Measurements from ENCODE around the gene CTSZ.
"Not testable (repeated sequence)": the region's sequence is repeated elsewhere in the genome, so short reads cannot be mapped to it uniquely, and the experiment has no call there.

The CTSZ gene

DNA sequence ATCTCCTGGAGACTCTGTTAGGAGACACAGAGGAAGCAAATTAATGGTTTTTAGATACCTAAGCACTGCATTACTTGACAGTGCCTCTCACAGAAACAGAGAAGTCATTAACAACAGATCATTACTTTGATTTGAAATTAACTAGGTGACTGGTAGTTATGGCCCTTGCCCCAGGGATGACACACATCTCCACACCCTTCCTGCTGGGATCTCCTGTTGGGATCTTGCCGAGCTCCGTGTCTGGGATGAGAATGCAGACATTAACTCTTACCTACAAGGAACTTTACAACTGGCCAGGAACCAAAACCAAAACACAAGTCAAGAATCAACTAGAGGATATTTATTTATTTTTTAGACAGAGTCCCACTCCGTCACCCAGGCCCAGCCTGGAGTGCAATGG is 37.7 kb upstream of the CTSZ start:
- TF ChIP-seq, protein P1, sequence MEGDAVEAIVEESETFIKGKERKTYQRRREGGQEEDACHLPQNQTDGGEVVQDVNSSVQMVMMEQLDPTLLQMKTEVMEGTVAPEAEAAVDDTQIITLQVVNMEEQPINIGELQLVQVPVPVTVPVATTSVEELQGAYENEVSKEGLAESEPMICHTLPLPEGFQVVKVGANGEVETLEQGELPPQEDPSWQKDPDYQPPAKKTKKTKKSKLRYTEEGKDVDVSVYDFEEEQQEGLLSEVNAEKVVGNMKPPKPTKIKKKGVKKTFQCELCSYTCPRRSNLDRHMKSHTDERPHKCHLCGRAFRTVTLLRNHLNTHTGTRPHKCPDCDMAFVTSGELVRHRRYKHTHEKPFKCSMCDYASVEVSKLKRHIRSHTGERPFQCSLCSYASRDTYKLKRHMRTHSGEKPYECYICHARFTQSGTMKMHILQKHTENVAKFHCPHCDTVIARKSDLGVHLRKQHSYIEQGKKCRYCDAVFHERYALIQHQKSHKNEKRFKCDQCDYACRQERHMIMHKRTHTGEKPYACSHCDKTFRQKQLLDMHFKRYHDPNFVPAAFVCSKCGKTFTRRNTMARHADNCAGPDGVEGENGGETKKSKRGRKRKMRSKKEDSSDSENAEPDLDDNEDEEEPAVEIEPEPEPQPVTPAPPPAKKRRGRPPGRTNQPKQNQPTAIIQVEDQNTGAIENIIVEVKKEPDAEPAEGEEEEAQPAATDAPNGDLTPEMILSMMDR (IDR thresholded peaks at IDR 0.05; ENCODE audit: low read depth, low read length) = no peak
- no peak for DNase-seq (ENCODE audit: extremely low read depth, low read depth)

DNA sequence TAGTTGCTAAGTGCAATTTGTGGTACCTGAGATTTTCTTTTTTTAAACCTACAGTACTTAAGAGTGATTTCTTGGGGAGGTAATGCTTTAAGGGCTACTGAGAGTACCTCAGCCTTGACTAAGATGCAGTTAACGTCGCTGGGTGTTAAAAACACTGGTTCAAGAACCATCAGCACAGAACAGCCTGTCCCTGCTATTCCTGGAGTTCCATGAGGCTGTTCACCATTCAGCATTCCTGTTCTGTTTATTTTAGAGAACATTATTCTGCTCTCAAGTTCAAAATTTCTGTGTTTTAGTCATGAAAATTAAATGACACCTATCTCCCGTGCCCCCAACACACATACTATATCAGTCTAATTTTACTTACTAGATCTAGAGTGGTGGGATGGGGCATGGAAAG is 37.2 kb upstream of the CTSZ start:
- TF ChIP-seq, protein P1 (IDR thresholded peaks at IDR 0.05; ENCODE audit: low read depth, low read length) = no peak
- no peak for DNase-seq (ENCODE audit: extremely low read depth, low read depth)

DNA sequence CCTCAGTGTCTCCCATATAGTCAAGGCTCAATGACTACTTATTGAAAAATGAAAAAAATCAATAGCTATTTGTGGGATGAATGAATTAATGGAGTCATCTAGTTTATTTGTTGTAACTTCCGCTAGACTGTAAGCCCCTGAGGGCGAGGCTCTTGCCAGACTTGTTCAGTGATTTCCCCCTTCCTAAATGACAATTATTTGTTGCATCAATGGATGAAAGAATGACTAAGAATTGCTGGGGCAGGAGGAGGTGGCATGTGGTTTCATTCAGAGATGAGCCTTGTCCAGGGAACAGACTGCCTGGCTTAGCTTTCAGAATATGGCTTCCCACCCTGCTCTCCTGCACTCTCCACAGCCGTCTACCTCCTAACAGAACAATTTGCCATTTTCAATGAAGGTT is 36.6 kb upstream of the CTSZ start:
- TF ChIP-seq, protein P1 (IDR thresholded peaks at IDR 0.05; ENCODE audit: low read depth, low read length) = no peak
- no peak for DNase-seq (ENCODE audit: extremely low read depth, low read depth)

DNA sequence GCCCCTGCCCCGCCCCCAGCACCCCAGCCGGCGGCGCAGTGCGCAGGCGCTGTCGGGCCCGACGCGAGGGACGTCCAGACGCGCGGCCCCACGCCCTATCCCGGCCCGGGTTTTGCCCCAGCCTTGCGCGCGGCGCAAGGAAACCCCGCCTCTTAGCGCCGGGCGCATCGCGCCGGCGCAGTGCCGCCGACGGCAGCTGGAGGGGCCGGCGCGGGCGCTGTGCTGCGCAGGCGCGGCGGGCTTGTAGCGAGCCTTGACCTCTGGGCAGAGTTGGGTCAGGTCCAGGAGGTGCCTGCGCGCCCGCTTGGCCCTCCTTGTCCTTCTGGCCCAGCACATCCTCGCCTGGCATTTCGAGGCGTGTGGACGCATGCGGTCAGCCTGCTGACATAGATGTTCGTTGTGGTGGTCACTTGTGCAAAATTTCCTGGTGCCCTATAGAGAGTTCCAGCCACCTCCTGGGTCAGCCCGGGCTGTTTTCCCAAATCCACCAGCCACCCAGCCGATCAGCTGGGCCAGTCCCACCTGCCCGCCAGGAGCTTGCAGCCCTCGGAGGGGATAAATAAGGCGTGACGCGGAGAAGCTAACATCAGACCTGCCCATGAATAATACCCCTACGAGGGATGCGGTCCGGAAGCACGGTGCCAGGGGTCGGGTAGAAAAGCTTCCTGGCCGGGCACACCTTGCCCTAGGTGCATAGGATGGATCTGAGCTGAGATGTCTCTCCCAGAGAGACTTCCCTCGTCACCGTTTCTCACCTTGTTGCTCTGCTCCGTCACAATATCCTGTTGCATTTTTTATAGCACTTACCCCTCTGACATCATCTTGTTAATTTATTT is 36.0 kb upstream of the CTSZ start:
- DNase-seq (ENCODE audit: extremely low read depth, low read depth) = peak; percentile 80
- TF ChIP-seq, protein P1 (IDR thresholded peaks at IDR 0.05; ENCODE audit: low read depth, low read length) = no peak

DNA sequence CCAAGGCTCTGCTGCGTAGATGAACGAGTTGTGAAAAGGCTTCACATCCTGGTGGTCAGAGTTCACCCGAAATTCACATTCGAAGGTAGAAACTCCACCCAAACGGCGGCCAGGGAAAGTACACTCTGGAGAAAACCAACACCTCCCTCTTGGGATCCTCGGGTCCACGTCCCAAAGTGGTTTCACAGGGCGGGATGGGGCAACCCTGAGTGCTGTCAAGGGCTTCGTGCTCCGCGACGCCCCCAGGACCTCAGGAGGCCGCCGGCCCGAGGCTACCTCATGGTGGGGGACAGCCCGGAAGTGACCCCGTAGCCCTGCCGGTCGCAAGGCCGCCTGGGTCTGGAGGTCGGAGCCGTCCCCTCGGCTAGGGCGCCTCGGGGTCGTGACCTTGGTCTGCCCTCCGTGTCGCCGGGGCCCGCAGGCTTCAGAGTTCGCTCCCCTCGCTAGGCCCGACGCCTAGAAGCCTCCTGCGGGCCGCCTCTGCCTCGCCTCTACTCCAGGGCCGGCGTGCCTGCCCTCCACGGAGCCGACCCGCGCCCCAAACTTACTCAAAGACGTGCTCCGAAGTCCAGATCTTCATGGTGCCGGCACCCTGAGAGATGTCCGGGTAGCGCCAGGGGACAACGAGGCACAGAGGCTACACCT is 35.2 kb upstream of the CTSZ start, which contains the start of gene PRELID3B:
Gene PRELID3B (minus strand): TSS at position 636 of the 645 bp plus-strand sequence. CDS start 56 bp downstream, at position 580.
- TF ChIP-seq, protein P1 (IDR thresholded peaks at IDR 0.05; ENCODE audit: low read depth, low read length) = no peak
- DNase-seq (ENCODE audit: extremely low read depth, low read depth) = no peak

DNA sequence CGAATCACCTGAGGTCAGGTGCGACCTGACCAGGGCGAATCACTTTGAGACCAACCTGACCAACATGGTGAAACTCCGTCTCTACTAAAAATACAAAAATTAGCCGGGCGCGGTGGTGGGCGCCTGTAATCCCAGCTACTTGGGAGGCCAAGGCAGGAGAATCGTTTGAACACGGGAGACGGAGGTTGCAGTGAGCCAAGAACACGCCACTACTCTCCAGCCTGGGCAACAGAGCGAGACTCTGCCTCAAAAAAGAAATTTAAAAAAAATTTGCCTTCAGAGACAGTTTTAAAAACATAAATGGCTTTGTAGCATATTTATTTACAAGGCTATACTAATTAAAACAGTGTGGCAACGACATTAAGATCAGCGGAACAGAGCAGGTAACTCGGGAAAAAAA is 34.4 kb upstream of the CTSZ start:
- DNase-seq (ENCODE audit: extremely low read depth, low read depth) = not testable (repeated sequence)

DNA sequence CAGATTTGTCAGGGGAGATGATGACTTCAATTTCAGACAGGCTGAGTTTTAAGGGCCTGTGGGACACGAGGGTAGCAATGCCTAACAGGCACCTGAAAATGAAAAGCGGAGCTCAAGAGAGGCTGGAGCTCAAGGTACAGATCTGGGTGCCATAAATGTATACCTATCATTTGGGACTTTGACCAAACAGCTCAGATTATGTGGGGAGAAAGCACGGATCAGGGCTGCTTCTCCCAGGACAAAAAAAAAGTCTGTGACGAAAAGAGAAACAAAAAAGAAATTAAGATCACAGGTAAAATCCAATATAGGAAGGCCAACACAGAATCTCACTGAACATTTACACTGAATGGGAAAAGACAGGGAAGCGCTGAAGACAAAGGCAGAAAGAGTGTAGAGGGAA is 33.6 kb upstream of the CTSZ start:
- no peak for DNase-seq (ENCODE audit: extremely low read depth, low read depth)
- TF ChIP-seq, protein P1 (IDR thresholded peaks at IDR 0.05; ENCODE audit: low read depth, low read length) = no peak
